ENCODE data around the gene SON.

DNA sequence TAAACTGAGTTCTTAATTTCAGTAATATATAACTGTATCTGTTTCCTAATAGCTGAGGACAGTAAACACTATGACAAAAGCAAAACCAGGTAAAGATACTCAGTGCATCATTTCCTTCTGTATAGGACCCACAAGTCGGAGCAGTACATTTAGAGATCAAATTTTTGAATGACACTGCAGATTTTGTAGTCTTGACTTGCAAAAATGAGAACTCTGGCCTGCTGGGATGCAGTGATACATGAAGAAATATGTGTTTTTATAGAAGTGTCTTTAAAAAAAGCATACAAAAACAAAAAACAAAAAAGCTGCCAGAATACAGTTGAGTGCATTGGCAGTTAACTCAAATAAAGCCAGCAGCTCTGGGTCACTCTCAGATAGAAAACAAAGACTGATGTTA lies 19.9 kb upstream of the SON start:
- no peak for TF ChIP-seq POLR2AphosphoS5 (IDR thresholded peaks at IDR 0.05; ENCODE audit: low read depth, low read length)
- no peak for TF ChIP-seq TAF1 (IDR thresholded peaks at IDR 0.05; ENCODE audit: borderline replicate concordance, low read depth, low read length)
- TF ChIP-seq POLR2A (IDR thresholded peaks at IDR 0.05; ENCODE audit: low read depth, low read length), result no peak

Data from GM12892 (cell line).